ENCODE results near the gene RDH16.

- TF ChIP-seq CTCF (IDR thresholded peaks at IDR 0.05) (no peak), POLR2A (IDR thresholded peaks at IDR 0.05) (no peak), EP300 (IDR thresholded peaks at IDR 0.05) (no peak), POLR2AphosphoS5 (IDR thresholded peaks at IDR 0.05) (no peak)
These were observed 51.6 kb downstream of the RDH16 start for GRCh38 chr12:56905852-56906251.

Measured in suprapubic skin (tissue), 4 donors.